ENCODE results near the gene ITGAD. TPM values are rescaled to one million over a fixed set of nuclear protein-coding genes. Genes with fewer than 3 reads are reported as not detected.

The ITGAD gene
- total and polyA plus RNA-seq, 2 of the 13 experiments (the other 11 are each of a cell fraction or from before 2014, with no cell fraction given) = not detected

DNA sequence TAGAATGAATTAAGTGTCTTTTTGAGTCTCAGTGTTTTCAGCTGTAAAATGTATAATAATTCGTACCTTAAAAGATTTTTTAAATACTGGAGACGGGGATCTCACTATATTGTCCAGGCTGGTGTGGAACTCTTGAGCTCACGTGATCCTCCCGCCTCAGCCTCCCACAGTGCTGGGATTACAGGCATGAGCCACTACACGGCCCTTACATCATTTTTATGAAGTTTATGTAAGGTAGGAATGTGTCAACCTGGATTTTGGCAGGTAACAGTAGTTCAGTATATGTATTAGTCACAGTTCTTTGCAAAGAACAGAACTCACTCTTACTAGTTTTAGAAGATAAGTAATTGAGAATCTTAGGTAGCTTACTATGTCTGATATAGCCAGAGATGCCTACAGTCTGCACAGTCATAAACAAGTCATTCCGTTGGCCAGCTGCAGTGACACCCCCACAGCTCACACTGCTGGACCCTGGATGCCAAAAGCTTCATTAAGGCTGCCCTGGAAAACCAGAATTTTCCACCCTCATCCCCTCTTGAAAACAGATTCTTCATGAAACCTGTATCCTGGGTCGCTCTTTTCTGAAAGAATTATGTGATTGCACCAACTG is 35.6 kb downstream of the ITGAD start:
- Histone ChIP-seq H3K27me3 (ENCODE audit: control insufficient read depth in 1 of 2, insufficient read depth in 2 of 2, low read length in 2 of 2) (peaks cover 0 to 11% of the 10 kb centered on the region in 2 experiments; a peak in 1 of 5 replicates), H4K20me1 (ENCODE audit: insufficient read depth, low read length) (no peaks in the 10 kb centered on the region), H3K79me2 (ENCODE audit: insufficient read depth, low read length) (no peaks in the 10 kb centered on the region), H2AFZ (ENCODE audit: low read length) (no peak overlapping the region), H3K4me3 (replicated peaks in 1 of 3; ENCODE audit: insufficient read depth in 1 of 3, low read depth in 2 of 3, low read length in 3 of 3) (no peak overlapping the region), H3K36me3 (replicated peaks in 1 of 2; ENCODE audit: control insufficient read depth in 1 of 2, insufficient read depth in 2 of 2, low read length in 2 of 2) (no peaks in the 10 kb centered on the region), H3K27ac (ENCODE audit: extremely low read length, insufficient read depth, low read length) (no peak overlapping the region), H3K4me1 (ENCODE audit: insufficient read depth, low read length) (no peaks in the 10 kb centered on the region), H3K9me3 (ENCODE audit: low read length) (no peaks in the 10 kb centered on the region), H3K9ac (ENCODE audit: insufficient read depth, low read depth, low read length) (no peak overlapping the region), H3K4me2 (ENCODE audit: low read depth, low read length) (no peak overlapping the region)
- no TSS peak for BruUV-seq (replicated peaks)
- WGBS (ENCODE audit: low lambda C conversion rate) = 12% methylated on average over 7 of the region's 7 CpGs
- CTCF ChIA-PET (ENCODE audit: low intra/inter-chr PET ratio, low total read pairs) = no interaction called here
- FAIRE-seq = peak; percentile 30
- TF ChIP-seq ZNF850 (CRISPR knock-in tag; conservative IDR thresholded peaks at IDR 0.05) = no peak
- intact Hi-C loops (cut with micrococcal nuclease; ENCODE audit: unreplicated experiment) = no loop called here
- in situ Hi-C loops (cut with HindIII; ENCODE audit: extremely low pct_ligation_motif_present, low pct_unique_long_range_greater_than_20kb) = loop anchor here (25.0 kb wide), 1 partner anchor 216 kb away; the partner anchor contains the start of genes PYCARD, PYDC1 and TRIM72
- no peak for DNase-seq (ENCODE audit: low spot score)
- POLR2A ChIA-PET = interaction anchor here (1.2 kb wide), 1 partner anchor 12 kb away, joined by 3 read pairs; no protein-coding TSS in a partner anchor
- no peak for ATAC-seq

DNA sequence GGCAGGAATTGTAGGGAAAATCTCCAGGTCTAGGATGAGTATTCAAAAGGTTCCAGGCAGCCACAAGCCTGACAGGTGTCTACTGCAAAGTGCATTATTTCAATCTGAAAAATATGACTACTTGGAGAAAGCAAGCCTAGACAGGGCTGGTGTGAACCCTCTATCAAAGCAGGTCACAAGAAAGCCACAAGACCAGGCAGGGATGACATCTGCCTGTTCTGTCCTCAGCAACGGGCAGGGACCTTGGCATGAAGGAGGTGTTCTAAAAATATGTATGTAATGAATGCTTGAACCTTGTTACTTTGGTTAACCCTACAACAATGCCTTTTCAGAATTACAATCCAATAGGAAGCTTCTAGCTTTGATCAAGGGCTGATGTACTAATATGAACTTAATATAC is 36.2 kb downstream of the ITGAD start:
- no peak overlapping the region for H3K4me3 ChIP-seq (replicated peaks in 1 of 3; ENCODE audit: insufficient read depth in 1 of 3, low read depth in 2 of 3, low read length in 3 of 3)
- H3K9me3 ChIP-seq (ENCODE audit: low read length) = no peaks in the 10 kb centered on the region
- ATAC-seq = no peak
- no peak overlapping the region for H2AFZ ChIP-seq (ENCODE audit: low read length)
- DNase-seq (ENCODE audit: low spot score) = no peak
- H3K27me3 ChIP-seq (ENCODE audit: control insufficient read depth in 1 of 2, insufficient read depth in 2 of 2, low read length in 2 of 2) = peaks cover 0 to 7% of the 10 kb centered on the region in 2 experiments; a peak in 1 of 5 replicates
- intact Hi-C loops (cut with micrococcal nuclease; ENCODE audit: unreplicated experiment) = no loop called here
- H3K4me2 ChIP-seq (ENCODE audit: low read depth, low read length) = no peak overlapping the region
- POLR2A ChIA-PET = interaction anchor here (1.2 kb wide), 1 partner anchor 11 kb away, joined by 3 read pairs; no protein-coding TSS in a partner anchor
- no peaks in the 10 kb centered on the region for H3K79me2 ChIP-seq (ENCODE audit: insufficient read depth, low read length)
- BruUV-seq (replicated peaks) = no TSS peak
- CTCF ChIA-PET (ENCODE audit: low intra/inter-chr PET ratio, low total read pairs) = no interaction called here
- no peak overlapping the region for H3K27ac ChIP-seq (ENCODE audit: extremely low read length, insufficient read depth, low read length)
- in situ Hi-C loops (cut with HindIII; ENCODE audit: extremely low pct_ligation_motif_present, low pct_unique_long_range_greater_than_20kb) = loop anchor here (25.0 kb wide), 1 partner anchor 217 kb away; the partner anchor contains the start of genes PYCARD, PYDC1 and TRIM72
- no peaks in the 10 kb centered on the region for H3K4me1 ChIP-seq (ENCODE audit: insufficient read depth, low read length)
- FAIRE-seq = no peak
- H3K9ac ChIP-seq (ENCODE audit: insufficient read depth, low read depth, low read length) = no peak overlapping the region
- WGBS (ENCODE audit: low lambda C conversion rate) = 0% methylated on average over 1 of the region's 1 CpG
- no peaks in the 10 kb centered on the region for H4K20me1 ChIP-seq (ENCODE audit: insufficient read depth, low read length)
- no peaks in the 10 kb centered on the region for H3K36me3 ChIP-seq (replicated peaks in 1 of 2; ENCODE audit: control insufficient read depth in 1 of 2, insufficient read depth in 2 of 2, low read length in 2 of 2)
- TF ChIP-seq KMT2B (CRISPR knock-in tag; IDR thresholded peaks at IDR 0.05) = no peak
- no peak for TF ChIP-seq ZNF567 (CRISPR knock-in tag; IDR thresholded peaks at IDR 0.05; ENCODE audit: borderline replicate concordance)
- TF ChIP-seq ZNF780A (CRISPR knock-in tag; IDR thresholded peaks at IDR 0.05) = no peak
- no peak for TF ChIP-seq HNF4A (CRISPR knock-in tag; IDR thresholded peaks at IDR 0.05)
- TF ChIP-seq, protein P1, sequence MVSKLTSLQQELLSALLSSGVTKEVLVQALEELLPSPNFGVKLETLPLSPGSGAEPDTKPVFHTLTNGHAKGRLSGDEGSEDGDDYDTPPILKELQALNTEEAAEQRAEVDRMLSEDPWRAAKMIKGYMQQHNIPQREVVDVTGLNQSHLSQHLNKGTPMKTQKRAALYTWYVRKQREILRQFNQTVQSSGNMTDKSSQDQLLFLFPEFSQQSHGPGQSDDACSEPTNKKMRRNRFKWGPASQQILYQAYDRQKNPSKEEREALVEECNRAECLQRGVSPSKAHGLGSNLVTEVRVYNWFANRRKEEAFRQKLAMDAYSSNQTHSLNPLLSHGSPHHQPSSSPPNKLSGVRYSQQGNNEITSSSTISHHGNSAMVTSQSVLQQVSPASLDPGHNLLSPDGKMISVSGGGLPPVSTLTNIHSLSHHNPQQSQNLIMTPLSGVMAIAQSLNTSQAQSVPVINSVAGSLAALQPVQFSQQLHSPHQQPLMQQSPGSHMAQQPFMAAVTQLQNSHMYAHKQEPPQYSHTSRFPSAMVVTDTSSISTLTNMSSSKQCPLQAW (CRISPR knock-in tag; IDR thresholded peaks at IDR 0.05) = no peak
- TF ChIP-seq ZNF605 (CRISPR knock-in tag; IDR thresholded peaks at IDR 0.05) = no peak
- TF ChIP-seq, protein P2, sequence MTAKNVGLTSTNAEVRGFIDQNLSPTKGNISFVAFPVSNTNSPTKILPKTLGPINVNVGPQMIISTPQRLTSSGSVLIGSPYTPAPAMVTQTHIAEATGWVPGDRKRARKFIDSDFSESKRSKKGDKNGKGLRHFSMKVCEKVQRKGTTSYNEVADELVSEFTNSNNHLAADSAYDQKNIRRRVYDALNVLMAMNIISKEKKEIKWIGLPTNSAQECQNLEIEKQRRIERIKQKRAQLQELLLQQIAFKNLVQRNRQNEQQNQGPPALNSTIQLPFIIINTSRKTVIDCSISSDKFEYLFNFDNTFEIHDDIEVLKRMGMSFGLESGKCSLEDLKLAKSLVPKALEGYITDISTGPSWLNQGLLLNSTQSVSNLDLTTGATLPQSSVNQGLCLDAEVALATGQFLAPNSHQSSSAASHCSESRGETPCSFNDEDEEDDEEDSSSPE (CRISPR knock-in tag; IDR thresholded peaks at IDR 0.05) = no peak
- no peak for TF ChIP-seq ZNF558 (CRISPR knock-in tag; IDR thresholded peaks at IDR 0.05; ENCODE audit: borderline replicate concordance)
- TF ChIP-seq, protein P3, sequence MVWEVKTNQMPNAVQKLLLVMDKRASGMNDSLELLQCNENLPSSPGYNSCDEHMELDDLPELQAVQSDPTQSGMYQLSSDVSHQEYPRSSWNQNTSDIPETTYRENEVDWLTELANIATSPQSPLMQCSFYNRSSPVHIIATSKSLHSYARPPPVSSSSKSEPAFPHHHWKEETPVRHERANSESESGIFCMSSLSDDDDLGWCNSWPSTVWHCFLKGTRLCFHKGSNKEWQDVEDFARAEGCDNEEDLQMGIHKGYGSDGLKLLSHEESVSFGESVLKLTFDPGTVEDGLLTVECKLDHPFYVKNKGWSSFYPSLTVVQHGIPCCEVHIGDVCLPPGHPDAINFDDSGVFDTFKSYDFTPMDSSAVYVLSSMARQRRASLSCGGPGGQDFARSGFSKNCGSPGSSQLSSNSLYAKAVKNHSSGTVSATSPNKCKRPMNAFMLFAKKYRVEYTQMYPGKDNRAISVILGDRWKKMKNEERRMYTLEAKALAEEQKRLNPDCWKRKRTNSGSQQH (CRISPR knock-in tag; IDR thresholded peaks at IDR 0.05; ENCODE audit: low read depth) = no peak
- TF ChIP-seq KLF12 (CRISPR knock-in tag; IDR thresholded peaks at IDR 0.05; ENCODE audit: borderline replicate concordance) = no peak
- TF ChIP-seq MATR3 (CRISPR knock-in tag; IDR thresholded peaks at IDR 0.05) = no peak
- TF ChIP-seq IKZF4 (CRISPR knock-in tag; IDR thresholded peaks at IDR 0.05; ENCODE audit: borderline replicate concordance, low read depth, not compliant biosample characterization) = no peak
- no peak for TF ChIP-seq ZNF563 (CRISPR knock-in tag; IDR thresholded peaks at IDR 0.05)

All from HepG2 (cell line).